ENCODE measurements around the gene HSPA12B. TPM values are rescaled to one million over a fixed set of nuclear protein-coding genes. Genes with fewer than 3 reads are reported as not detected.

HSPA12B gene
- total and polyA plus RNA-seq, 11 donors: 10.4 to 35.7 (median 14.3) TPM

DNA sequence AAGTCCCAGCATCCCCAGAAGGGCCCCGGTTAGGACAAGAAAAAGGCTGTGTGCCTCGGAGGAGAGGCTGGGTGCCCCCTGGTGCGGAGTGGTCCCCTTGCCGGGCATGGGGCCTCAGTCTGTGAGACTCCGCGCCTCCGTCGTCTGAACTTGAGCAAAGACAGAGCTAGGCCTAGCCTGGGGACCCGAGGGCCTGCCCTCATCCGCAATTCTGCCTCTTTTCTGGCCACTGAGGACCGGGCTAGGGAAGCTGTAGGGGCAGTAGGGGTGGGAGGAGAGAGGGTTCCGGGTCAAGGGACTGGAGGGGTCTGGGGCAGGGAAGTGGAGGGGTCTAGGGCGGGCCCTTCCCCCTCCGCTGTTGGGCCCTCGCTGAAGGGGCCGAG, 550 bp upstream of the HSPA12B start:
- intact Hi-C loops (cut with DNase I): no loop called here
- Histone ChIP-seq H3K4me3 (peak overlapping the region in 8 of 12 donors; percentile 28 to 91 (median 66)), H3K27ac (peak overlapping the region in 11 of 12 donors; percentile 60 to 96 (median 92)), H3K9me3 (no peaks in the 10 kb centered on the region), H3K27me3 (peaks cover 0 to 22% (median 0%) of the 10 kb centered on the region in 9 donors), H3K4me1 (peaks cover 0 to 81% (median 44%) of the 10 kb centered on the region in 12 donors), H3K36me3 (peaks cover 0 to 6% (median 0%) of the 10 kb centered on the region in 9 donors)
- no peak for TF ChIP-seq POLR2A (IDR thresholded peaks at IDR 0.05)
- TF ChIP-seq, protein P1, sequence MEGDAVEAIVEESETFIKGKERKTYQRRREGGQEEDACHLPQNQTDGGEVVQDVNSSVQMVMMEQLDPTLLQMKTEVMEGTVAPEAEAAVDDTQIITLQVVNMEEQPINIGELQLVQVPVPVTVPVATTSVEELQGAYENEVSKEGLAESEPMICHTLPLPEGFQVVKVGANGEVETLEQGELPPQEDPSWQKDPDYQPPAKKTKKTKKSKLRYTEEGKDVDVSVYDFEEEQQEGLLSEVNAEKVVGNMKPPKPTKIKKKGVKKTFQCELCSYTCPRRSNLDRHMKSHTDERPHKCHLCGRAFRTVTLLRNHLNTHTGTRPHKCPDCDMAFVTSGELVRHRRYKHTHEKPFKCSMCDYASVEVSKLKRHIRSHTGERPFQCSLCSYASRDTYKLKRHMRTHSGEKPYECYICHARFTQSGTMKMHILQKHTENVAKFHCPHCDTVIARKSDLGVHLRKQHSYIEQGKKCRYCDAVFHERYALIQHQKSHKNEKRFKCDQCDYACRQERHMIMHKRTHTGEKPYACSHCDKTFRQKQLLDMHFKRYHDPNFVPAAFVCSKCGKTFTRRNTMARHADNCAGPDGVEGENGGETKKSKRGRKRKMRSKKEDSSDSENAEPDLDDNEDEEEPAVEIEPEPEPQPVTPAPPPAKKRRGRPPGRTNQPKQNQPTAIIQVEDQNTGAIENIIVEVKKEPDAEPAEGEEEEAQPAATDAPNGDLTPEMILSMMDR (IDR thresholded peaks at IDR 0.05): no peak
- ATAC-seq (no peak), DNase-seq (peak in 1 of 5 donors; percentile 29)
- 66 to 87% (median 69%) methylated on average over 8 to 16 of the region's 16 CpGs for WGBS, 4 donors

DNA sequence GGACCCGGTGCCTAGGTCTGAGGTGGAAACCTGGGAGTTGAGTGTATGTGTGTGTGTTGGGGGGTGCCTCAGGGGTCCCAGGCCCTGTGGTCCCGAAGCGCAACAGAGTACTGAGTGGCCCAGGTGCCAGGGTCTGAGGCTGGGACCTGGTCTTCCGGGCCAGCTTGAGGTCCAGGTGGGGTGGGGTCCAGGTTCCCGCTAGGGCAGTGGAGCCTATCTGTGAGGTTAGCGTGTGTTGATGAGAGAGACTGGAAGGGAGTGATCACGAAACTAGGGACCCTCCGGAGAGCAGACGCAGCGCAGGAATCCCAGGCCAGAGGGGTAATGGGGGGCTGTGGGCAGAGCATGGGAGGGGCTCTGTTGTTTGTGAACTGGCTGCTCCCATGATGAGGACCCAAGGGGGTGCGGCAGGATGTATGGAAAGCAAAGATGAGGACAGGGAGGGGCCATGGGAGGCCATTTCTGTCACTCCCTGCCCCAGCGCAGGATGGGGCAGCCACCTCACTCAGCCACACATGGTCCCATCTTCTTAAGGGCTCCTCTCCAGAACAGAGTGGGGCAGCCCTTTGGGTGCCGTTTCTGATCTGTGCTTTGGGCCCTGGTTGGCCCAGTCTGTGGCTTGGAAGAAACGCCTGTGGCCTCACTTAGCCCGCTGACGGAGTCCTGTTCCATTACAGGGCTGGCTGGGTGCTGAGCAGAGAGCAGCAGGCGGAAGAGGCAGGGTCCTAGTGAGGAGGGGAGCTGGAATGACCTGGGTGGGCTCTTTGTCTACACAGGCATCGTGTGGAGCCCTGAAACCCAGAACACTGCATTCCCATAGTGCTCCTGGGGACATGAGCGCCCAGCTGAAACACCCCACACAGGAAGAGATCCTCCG, 872 bp downstream of the HSPA12B start:
- Histone ChIP-seq H3K27me3 (peaks cover 0 to 18% (median 0%) of the 10 kb centered on the region in 9 donors), H3K9me3 (no peaks in the 10 kb centered on the region), H3K4me1 (peaks cover 0 to 81% (median 36%) of the 10 kb centered on the region in 12 donors), H3K4me3 (peak overlapping the region; percentile 51 to 91 (median 70)), H3K36me3 (peaks cover 0 to 6% (median 0%) of the 10 kb centered on the region in 9 donors), H3K27ac (peak overlapping the region; percentile 73 to 96 (median 94))
- ATAC-seq (peak in 3 of 4 donors; percentile 5 to 32 (median 13)), DNase-seq (peak in 2 of 5 donors; percentile 27 to 59)
- WGBS, 4 donors: 59 to 67% (median 63%) methylated on average over 15 to 20 of the region's 20 CpGs
- intact Hi-C loops (cut with DNase I): no loop called here
- no peak for TF ChIP-seq POLR2A (IDR thresholded peaks at IDR 0.05)
- TF ChIP-seq, protein P1 (IDR thresholded peaks at IDR 0.05): no peak

DNA sequence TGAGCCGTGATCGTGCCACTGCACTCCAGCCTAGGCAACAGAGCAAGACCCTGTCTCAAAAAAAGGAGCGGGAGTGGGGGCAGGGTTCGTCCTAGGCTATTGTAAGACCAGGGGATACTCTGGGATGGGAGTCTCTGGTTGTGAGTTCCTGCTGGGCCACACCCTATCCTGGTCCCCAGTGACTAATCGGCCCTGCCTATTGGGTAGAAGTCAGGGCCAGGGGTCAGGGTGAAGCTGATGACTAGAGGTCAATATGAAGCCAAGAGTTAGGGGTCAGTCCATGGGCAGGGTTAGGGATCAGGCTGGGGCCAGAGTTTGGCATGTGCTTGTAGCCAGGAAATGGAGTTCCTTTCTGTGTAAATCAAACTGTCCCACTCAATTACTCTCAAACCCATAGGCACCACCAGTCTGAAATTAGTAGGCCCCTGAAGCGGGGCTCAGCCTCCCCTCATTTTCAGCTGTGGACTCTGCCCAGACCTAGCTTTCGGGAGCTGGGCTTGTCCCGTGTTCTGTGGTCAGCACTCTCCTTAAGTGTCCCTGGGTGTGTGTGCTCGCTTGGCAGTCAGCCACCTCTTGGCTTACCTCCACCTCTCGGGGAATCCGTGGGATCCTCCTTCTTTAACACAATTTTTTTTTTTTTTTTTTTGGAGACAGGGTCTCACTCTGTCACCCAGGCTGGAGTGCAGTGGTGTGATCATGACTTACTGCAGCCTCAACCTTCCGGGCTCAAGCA, 1.8 kb downstream of the HSPA12B start:
- no peak for TF ChIP-seq POLR2A (IDR thresholded peaks at IDR 0.05)
- TF ChIP-seq, protein P1 (IDR thresholded peaks at IDR 0.05): no peak
- WGBS, 4 donors: 45 to 58% (median 51%) methylated on average over 12 of the region's 12 CpGs
- peak overlapping the region; percentile 73 to 96 (median 94) for H3K27ac ChIP-seq
- H3K4me1 ChIP-seq: peaks cover 0 to 81% (median 32%) of the 10 kb centered on the region in 12 donors
- intact Hi-C loops (cut with DNase I): no loop called here
- peaks cover 0 to 6% (median 0%) of the 10 kb centered on the region in 9 donors for H3K36me3 ChIP-seq
- peak; percentile 62 to 79 (median 67) for ATAC-seq
- H3K9me3 ChIP-seq: no peaks in the 10 kb centered on the region
- peaks cover 0 to 18% (median 0%) of the 10 kb centered on the region in 9 donors for H3K27me3 ChIP-seq
- peak overlapping the region in 11 of 12 donors; percentile 51 to 91 (median 70) for H3K4me3 ChIP-seq
- DNase-seq: peak in 3 of 5 donors; percentile 27 to 74 (median 57)

Data from heart left ventricle (tissue), 16 donors.